Measurements from ENCODE around the gene PLEKHA8. TPM values are rescaled to one million over a fixed set of nuclear protein-coding genes. Genes with fewer than 3 reads are reported as not detected.

PLEKHA8 gene, protein sequence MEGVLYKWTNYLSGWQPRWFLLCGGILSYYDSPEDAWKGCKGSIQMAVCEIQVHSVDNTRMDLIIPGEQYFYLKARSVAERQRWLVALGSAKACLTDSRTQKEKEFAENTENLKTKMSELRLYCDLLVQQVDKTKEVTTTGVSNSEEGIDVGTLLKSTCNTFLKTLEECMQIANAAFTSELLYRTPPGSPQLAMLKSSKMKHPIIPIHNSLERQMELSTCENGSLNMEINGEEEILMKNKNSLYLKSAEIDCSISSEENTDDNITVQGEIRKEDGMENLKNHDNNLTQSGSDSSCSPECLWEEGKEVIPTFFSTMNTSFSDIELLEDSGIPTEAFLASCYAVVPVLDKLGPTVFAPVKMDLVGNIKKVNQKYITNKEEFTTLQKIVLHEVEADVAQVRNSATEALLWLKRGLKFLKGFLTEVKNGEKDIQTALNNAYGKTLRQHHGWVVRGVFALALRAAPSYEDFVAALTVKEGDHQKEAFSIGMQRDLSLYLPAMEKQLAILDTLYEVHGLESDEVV
- 10.2 and 11.0 TPM in 2 replicates for total RNA-seq (2014; rRNA removed; shearing (Covaris generic))
- total RNA-seq (2022), result 27.9 and 31.7 TPM in 2 replicates
- Bru-seq, nascent RNA, result percentile 72 among the genes with signal in this experiment
- percentile 67 among the genes with signal in this experiment for BruChase-seq, experiment 1, labeled RNA remaining after a 6-hour chase
- percentile 75 among the genes with signal in this experiment for BruChase-seq, experiment 2, labeled RNA remaining after a 2-hour chase
- long read RNA-seq, full-length matches to known transcripts, result 14 of 32 reads
- long read RNA-seq, partial matches to known transcripts, result 4 of 32 reads
- long read RNA-seq, other reads (novel, unspliced or antisense), result 14 of 32 reads

- H3K4me3 ChIP-seq (ENCODE audit: low read depth, low read length, poor library complexity, severe bottlenecking), result peak within 1 kb of the TSS; percentile 81
- H3K9me2 ChIP-seq (ENCODE audit: insufficient read depth, low read length), result no peaks in the 10 kb centered on the region
- intact Hi-C loops (cut with micrococcal nuclease; ENCODE audit: unreplicated experiment), result loop anchor here (2.0 to 5.0 kb wide), 3 partner anchors 89 to 451 kb away; partner anchors contain the start of gene NOD1
- peaks cover 5% of the 10 kb centered on the region; the same call in 1 of the 2 replicates for H3K36me3 ChIP-seq (ENCODE audit: insufficient read depth, low read length)
- TF ChIP-seq CTCF (conservative IDR thresholded peaks at IDR 0.05; ENCODE audit: low read length), result no peak
- no peak for TF ChIP-seq EZH2phosphoT487 (IDR thresholded peaks at IDR 0.05; ENCODE audit: borderline replicate concordance, low read depth, low read length)
- no TSS peak for BruUV-seq (replicated peaks)
- H2AFZ ChIP-seq (ENCODE audit: low read length), result peak within 1 kb of the TSS; percentile 84
- peak within 1 kb of the TSS; percentile 69 for H3K27ac ChIP-seq (ENCODE audit: low read depth, low read length, poor library complexity, severe bottlenecking)
- CTCF ChIA-PET (ENCODE audit: unreplicated experiment), result no interaction called here
- peak within 1 kb of the TSS; percentile 98 for H3K4me2 ChIP-seq (ENCODE audit: low read length)
- H3K9me3 ChIP-seq (ENCODE audit: low read length), result no peaks in the 10 kb centered on the region
- peak; percentile 94 for DNase-seq (ENCODE audit: low spot score)
- no peaks in the 10 kb centered on the region; the same call in 1 of the 2 replicates for H4K20me1 ChIP-seq (ENCODE audit: insufficient read depth, low read length)
- peaks cover 56% of the 10 kb centered on the region for H3K4me1 ChIP-seq (ENCODE audit: insufficient read depth, low read length, poor library complexity, severe bottlenecking)
- POLR2A ChIA-PET, result interaction anchor here (0.6 to 2.4 kb wide), 5 partner anchors 15 to 232 kb away, joined by 3 to 10 read pairs (median 5); no protein-coding TSS in a partner anchor
- H3K79me2 ChIP-seq (ENCODE audit: insufficient read depth, low read depth, low read length), result peaks cover 60% of the 10 kb centered on the region
Observed at GRCh38 chr7:30028216-30028748, at the start of gene PLEKHA8. TSS of gene PLEKHA8 (plus strand) at chr7:30028412. CDS start at chr7:30028763, 351 bp downstream.

GRCh38 chr7:29980151-29980550, 48.1 kb upstream of the PLEKHA8 start:
- peaks cover 62% of the 10 kb centered on the region for H3K79me2 ChIP-seq (ENCODE audit: insufficient read depth, low read depth, low read length)

More at GRCh38 chr7:29980151-29980550, 48.1 kb upstream of the PLEKHA8 start:
- no peak overlapping the region for H3K4me2 ChIP-seq (ENCODE audit: low read length)
- no peaks in the 10 kb centered on the region for H3K9me2 ChIP-seq (ENCODE audit: insufficient read depth, low read length)
- no peaks in the 10 kb centered on the region for H3K4me1 ChIP-seq (ENCODE audit: insufficient read depth, low read length, poor library complexity, severe bottlenecking)
- 0 out of 2 replicates have a peak, but pooled peaks cover 3% of the 10 kb centered on the region for H4K20me1 ChIP-seq (ENCODE audit: insufficient read depth, low read length)
- H3K36me3 ChIP-seq (ENCODE audit: insufficient read depth, low read length), result peaks cover 27% of the 10 kb centered on the region
- no peak overlapping the region for H3K4me3 ChIP-seq (ENCODE audit: low read depth, low read length, poor library complexity, severe bottlenecking)
- intact Hi-C loops (cut with micrococcal nuclease; ENCODE audit: unreplicated experiment), result no loop called here
- TSS peak; percentile 7 for BruUV-seq (replicated peaks)
- ChIA-PET CTCF (ENCODE audit: unreplicated experiment) (no interaction called here), POLR2A (interaction anchor here (1.0 to 1.1 kb wide), 2 partner anchors 11 to 49 kb away, joined by 4 read pairs; no protein-coding TSS in a partner anchor)
- no peaks in the 10 kb centered on the region for H3K9me3 ChIP-seq (ENCODE audit: low read length)
- DNase-seq (ENCODE audit: low spot score), result no peak
- no peak overlapping the region for H2AFZ ChIP-seq (ENCODE audit: low read length)
- TF ChIP-seq CTCF (conservative IDR thresholded peaks at IDR 0.05; ENCODE audit: low read length) (no peak), EZH2phosphoT487 (IDR thresholded peaks at IDR 0.05; ENCODE audit: borderline replicate concordance, low read depth, low read length) (no peak)
- H3K27ac ChIP-seq (ENCODE audit: low read depth, low read length, poor library complexity, severe bottlenecking), result no peak overlapping the region
